KMS-11 (cell line): Measurements from ENCODE around the gene GCHFR.
A peak's percentile ranks its signal among the peaks of the same experiment; 100 is the strongest.

ENCODE experiments used
- H2AFZ ChIP-seq: fragments of 200-600 bp; sonication (generic); 2 replicates; pipeline ENCODE4 v1.6.1; 2016; ENCODE audit warnings: antibody characterized with exemption, mixed run types, low read depth
- H3K27ac ChIP-seq: fragments of 200-600 bp; sonication (generic); 2 replicates; pipeline ENCODE4 v1.6.1; 2016; ENCODE audit warnings: mild to moderate bottlenecking, mixed run types
- H3K27me3 ChIP-seq: fragments of 200-600 bp; sonication (generic); 2 replicates; pipeline ENCODE4 v1.6.1; 2017; ENCODE audit warnings: mild to moderate bottlenecking, low read depth, mixed run types, moderate library complexity; ENCODE audit not compliant: insufficient read depth
- H3K36me3 ChIP-seq: fragments of 200-600 bp; sonication (generic); 2 replicates; pipeline ENCODE4 v1.6.1; 2017; ENCODE audit warnings: mild to moderate bottlenecking, mixed run types; ENCODE audit not compliant: insufficient read depth
- H3K4me1 ChIP-seq: fragments of 200-600 bp; sonication (generic); 2 replicates; pipeline ENCODE4 v1.6.1; 2016; ENCODE audit warnings: mild to moderate bottlenecking, low read depth, mixed run types; ENCODE audit not compliant: poor library complexity, severe bottlenecking
- H3K4me2 ChIP-seq: fragments of 200-600 bp; sonication (generic); 2 replicates; pipeline ENCODE4 v1.7.0; 2016; ENCODE audit warnings: mild to moderate bottlenecking, mixed run types
- H3K4me3 ChIP-seq: fragments of 200-600 bp; sonication (generic); IDR thresholded peaks from 2 replicates; pipeline ENCODE4 v1.6.1; 2017; ENCODE audit warnings: low read depth, low read length, mixed read lengths; ENCODE audit not compliant: insufficient read depth
- H3K79me2 ChIP-seq: fragments of 200-600 bp; sonication (generic); 2 replicates; pipeline ENCODE4 v1.6.1; 2016; ENCODE audit warnings: low read depth, mixed run types; ENCODE audit not compliant: insufficient read depth
- H3K9ac ChIP-seq: fragments of 200-600 bp; sonication (generic); 2 replicates; pipeline ENCODE4 v1.6.1; 2016; ENCODE audit warnings: mild to moderate bottlenecking, mixed run types
- H4K20me1 ChIP-seq: fragments of 200-600 bp; sonication (generic); 2 replicates; pipeline ENCODE4 v1.6.1; 2016; ENCODE audit warnings: mild to moderate bottlenecking, mixed run types; ENCODE audit not compliant: insufficient read depth
- CTCF ChIP-seq: fragments of 200-600 bp; sonication (generic); conservative IDR thresholded peaks from 2 replicates; pipeline ENCODE4 v1.6.1; 2017; ENCODE audit warnings: low read depth, mild to moderate bottlenecking, antibody characterized with exemption, low read length, moderate library complexity, mixed read lengths

Gene GCHFR

GRCh38 chr15:40759961-40760360 lies 3.9 kb upstream of the GCHFR start:
- H3K79me2 ChIP-seq = no peaks in the 10 kb centered on the region; the same call in 1 of the 2 replicates
- peaks cover 14% of the 10 kb centered on the region for H3K27me3 ChIP-seq
- H3K4me1 ChIP-seq = peaks cover 21% of the 10 kb centered on the region
- no peaks in the 10 kb centered on the region for H4K20me1 ChIP-seq
- H2AFZ ChIP-seq = no peak overlapping the region
- TF ChIP-seq CTCF = no peak
- no peaks in the 10 kb centered on the region for H3K36me3 ChIP-seq
- H3K9ac ChIP-seq = no peak overlapping the region
- no peak overlapping the region for H3K4me3 ChIP-seq
- H3K27ac ChIP-seq = no peak overlapping the region
- H3K4me2 ChIP-seq = no peak overlapping the region

- peak overlapping the region; percentile 42; the same call in 1 of the 2 replicates for H3K9ac ChIP-seq
- TF ChIP-seq CTCF = no peak
- H3K27ac ChIP-seq = no peak overlapping the region
- H3K4me3 ChIP-seq = no peak overlapping the region
- H2AFZ ChIP-seq = peak overlapping the region; percentile 81
- no peaks in the 10 kb centered on the region for H4K20me1 ChIP-seq
- no peaks in the 10 kb centered on the region for H3K79me2 ChIP-seq
- no peaks in the 10 kb centered on the region for H3K36me3 ChIP-seq
- H3K4me2 ChIP-seq = peak overlapping the region; percentile 86
- peaks cover 14% of the 10 kb centered on the region for H3K27me3 ChIP-seq
- peaks cover 32% of the 10 kb centered on the region for H3K4me1 ChIP-seq
These were observed 708 bp upstream of the GCHFR start for GRCh38 chr15:40762919-40763800.

GRCh38 chr15:40764629-40765103 lies 798 bp downstream of the GCHFR start:
- H3K4me2 ChIP-seq = peak overlapping the region; percentile 86
- no peak overlapping the region for H3K4me3 ChIP-seq
- peak overlapping the region; percentile 81; the same call in 1 of the 2 replicates for H2AFZ ChIP-seq
- peak overlapping the region; percentile 42; the same call in 1 of the 2 replicates for H3K9ac ChIP-seq
- H4K20me1 ChIP-seq = no peaks in the 10 kb centered on the region
- no peaks in the 10 kb centered on the region for H3K79me2 ChIP-seq
- no peak overlapping the region for H3K27ac ChIP-seq
- H3K4me1 ChIP-seq = peaks cover 32% of the 10 kb centered on the region
- no peak for TF ChIP-seq CTCF
- H3K27me3 ChIP-seq = peaks cover 14% of the 10 kb centered on the region
- H3K36me3 ChIP-seq = no peaks in the 10 kb centered on the region

- no peak overlapping the region for H3K9ac ChIP-seq
- H3K4me2 ChIP-seq = peak overlapping the region; percentile 86
- no peak for TF ChIP-seq CTCF
- H3K27ac ChIP-seq = no peak overlapping the region
- H3K4me3 ChIP-seq = no peak overlapping the region
- H3K79me2 ChIP-seq = no peaks in the 10 kb centered on the region
- no peaks in the 10 kb centered on the region for H4K20me1 ChIP-seq
- no peak overlapping the region for H2AFZ ChIP-seq
- H3K36me3 ChIP-seq = no peaks in the 10 kb centered on the region
- H3K4me1 ChIP-seq = peaks cover 32% of the 10 kb centered on the region
- H3K27me3 ChIP-seq = peaks cover 14% of the 10 kb centered on the region
These were observed 2.4 kb downstream of the GCHFR start for GRCh38 chr15:40766194-40766815.
